ENCODE data around the gene RABGAP1.

RABGAP1 gene

GRCh38 chr9:122944960-122945888, 4.4 kb downstream of the RABGAP1 start:
- no peak for DNase-seq

GRCh38 chr9:122946461-122947005, 5.7 kb downstream of the RABGAP1 start:
- no peak for DNase-seq

GRCh38 chr9:122948313-122948712, 7.5 kb downstream of the RABGAP1 start:
- no peak for DNase-seq

- DNase-seq: no peak
Observed at GRCh38 chr9:122949696-122950095, 8.9 kb downstream of the RABGAP1 start.

GRCh38 chr9:122950263-122950662, 9.4 kb downstream of the RABGAP1 start:
- DNase-seq: no peak

GRCh38 chr9:122951056-122951455, 10.2 kb downstream of the RABGAP1 start:
- DNase-seq: no peak

- no peak for DNase-seq
Observed at GRCh38 chr9:122954253-122954691, 13.5 kb downstream of the RABGAP1 start.

- DNase-seq: no peak
Observed at GRCh38 chr9:122955961-122956360, 15.1 kb downstream of the RABGAP1 start.

- DNase-seq: no peak
Observed at GRCh38 chr9:122961139-122961538, 20.3 kb downstream of the RABGAP1 start.

- no peak for DNase-seq
Observed at GRCh38 chr9:122975196-122975595, 34.4 kb downstream of the RABGAP1 start.

- DNase-seq: no peak
Observed at GRCh38 chr9:122978601-122979000, 37.8 kb downstream of the RABGAP1 start.

- DNase-seq: no peak
Observed at GRCh38 chr9:122986010-122986409, 45.2 kb downstream of the RABGAP1 start.

- no peak for DNase-seq
Observed at GRCh38 chr9:122988141-122988540, 47.3 kb downstream of the RABGAP1 start.

- DNase-seq: no peak
Observed at GRCh38 chr9:122988920-122989621, 48.3 kb downstream of the RABGAP1 start.

GRCh38 chr9:122991370-122991830, 50.6 kb downstream of the RABGAP1 start:
- DNase-seq: no peak

- no peak for DNase-seq
Observed at GRCh38 chr9:122996586-122996985, 55.8 kb downstream of the RABGAP1 start.

- no peak for DNase-seq
Observed at GRCh38 chr9:122998448-122998847, 57.6 kb downstream of the RABGAP1 start.

- no peak for DNase-seq
Observed at GRCh38 chr9:123000371-123001068, 59.7 kb downstream of the RABGAP1 start.

- DNase-seq: no peak
Observed at GRCh38 chr9:123002754-123003153, 61.9 kb downstream of the RABGAP1 start.

GRCh38 chr9:123003466-123003865, 62.6 kb downstream of the RABGAP1 start:
- no peak for DNase-seq

GRCh38 chr9:123005964-123006363, 65.1 kb downstream of the RABGAP1 start:
- DNase-seq: no peak

- DNase-seq: no peak
Observed at GRCh38 chr9:123007269-123007668, 66.4 kb downstream of the RABGAP1 start.

GRCh38 chr9:123008909-123009308, 68.1 kb downstream of the RABGAP1 start:
- no peak for DNase-seq
